ENCODE measurements around the gene ZCCHC9.

The ZCCHC9 gene

DNA sequence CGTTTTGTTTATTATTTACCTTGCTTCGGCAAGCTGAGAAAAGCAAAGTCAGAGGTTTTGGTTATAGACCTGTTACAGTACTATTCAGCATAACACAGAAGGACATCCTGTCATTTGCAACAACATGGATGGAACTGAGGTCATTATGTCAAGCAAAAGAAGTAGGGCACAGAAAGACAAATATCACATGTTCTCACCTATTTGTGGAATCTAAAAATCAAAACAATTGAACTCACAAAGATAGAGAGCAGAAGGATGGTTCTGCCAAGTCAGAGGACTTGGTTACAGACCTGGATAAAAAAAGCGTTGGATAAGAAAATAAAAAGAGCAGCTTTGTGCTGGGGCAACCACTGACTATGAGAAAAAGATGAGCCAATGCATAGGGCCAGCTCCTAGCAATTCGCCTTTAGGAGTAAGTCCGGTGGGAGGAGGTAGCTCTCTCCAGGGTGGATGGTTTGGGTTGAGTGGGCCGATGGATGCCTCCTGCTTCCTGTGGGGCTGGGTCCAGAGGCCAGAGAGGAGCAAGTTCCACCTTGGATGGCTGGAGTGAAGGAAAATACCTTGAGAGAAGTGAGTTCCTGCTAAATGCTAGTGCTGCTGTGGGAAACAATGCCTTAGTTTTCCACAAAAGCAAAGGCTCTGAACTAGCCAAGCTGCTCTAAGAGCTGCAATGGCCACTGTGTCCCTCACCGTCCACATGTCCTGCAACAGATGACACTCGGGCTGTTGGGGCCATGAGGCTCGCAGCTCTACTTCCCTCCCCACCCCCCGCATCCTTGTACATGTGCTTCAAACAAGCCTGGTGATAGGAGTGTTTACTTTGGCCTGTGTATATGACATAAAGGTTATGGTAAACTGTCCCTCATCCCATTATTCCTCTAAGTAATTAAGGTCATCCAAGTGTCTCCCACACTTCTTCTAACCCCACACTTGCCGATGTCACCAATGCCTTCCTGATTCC lies 54.2 kb downstream of the ZCCHC9 start:
- DNase-seq (ENCODE audit: low read depth in 2 of 2) = no peak

DNA sequence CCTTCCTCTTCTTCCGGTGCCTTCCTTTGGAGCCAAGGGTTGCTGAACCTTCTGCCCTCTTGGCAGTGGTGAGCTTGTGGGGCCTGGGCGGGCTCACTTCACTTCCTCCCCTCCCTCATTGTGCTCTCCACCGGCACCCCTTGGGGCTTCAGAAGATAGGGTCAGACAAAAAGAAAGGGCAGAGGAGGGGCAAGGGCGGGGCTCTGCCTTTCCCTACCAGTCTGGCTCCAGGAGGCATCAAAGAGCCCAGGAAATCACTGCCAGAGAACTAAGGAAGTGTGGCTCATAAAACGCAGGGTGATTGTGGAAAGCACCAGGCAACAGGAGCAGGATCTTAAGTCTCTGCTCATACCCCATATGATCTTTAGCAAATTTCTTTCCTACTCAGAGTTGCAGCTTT lies 57.7 kb downstream of the ZCCHC9 start:
- DNase-seq (ENCODE audit: low read depth in 2 of 2) = no peak

DNA sequence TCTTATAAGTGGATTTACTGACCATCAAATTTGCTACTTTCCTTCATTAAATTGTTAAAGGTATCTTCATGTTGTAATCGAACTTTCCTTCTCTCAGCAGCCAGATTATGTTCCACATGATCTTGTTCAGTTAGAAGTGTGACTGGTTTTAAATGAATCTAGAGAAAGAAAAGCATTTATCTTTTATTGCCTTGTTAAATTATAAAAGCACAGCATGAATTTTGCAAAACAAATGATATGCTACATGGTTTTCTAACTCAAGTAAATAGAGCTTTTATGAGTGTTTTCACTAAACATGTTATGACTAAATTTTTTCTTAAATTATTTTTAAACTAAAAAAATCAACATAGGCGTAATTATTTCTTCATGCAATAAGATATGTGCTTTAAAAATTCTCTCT lies 58.5 kb downstream of the ZCCHC9 start:
- DNase-seq (ENCODE audit: low read depth in 2 of 2) = no peak

DNA sequence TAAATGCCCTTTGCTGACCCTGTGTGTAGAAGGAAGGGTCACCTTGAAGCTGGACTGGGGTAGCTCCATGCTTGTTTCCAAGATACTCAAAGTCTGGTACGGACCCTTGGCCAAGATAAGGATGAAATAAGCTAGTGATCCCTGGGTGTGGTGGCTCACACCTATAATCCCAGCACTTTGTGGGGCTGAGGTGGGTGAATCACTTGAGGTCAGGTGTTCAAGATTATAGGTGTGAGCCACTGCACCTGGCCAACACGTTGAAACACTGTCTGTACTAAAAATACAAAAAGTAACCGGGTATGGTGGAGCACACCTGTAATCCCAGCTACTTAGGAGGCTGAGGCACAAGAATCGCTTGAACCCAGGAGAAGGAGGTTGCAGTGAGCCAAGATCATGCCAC lies 59.3 kb downstream of the ZCCHC9 start:
- DNase-seq (ENCODE audit: low read depth in 2 of 2) = no peak

DNA sequence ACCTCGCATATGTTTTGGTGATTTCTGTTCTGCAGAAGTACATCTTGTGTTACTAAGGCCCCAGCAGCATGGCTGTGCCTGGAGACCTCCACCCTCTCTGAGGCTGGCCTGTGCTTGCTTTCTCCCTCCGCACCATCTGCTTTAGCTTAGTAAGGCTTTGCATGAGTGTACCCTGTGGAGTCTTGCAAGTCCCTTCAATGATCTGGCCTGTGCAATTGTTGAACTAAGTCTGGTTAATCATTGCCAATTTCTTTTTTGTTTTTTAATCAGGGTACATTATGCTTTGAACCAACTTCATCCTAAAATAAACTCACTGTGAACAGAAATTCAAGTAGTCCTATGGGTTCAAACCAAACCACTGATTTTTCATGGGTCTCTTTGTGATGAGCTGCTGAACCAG lies 60.2 kb downstream of the ZCCHC9 start:
- DNase-seq (ENCODE audit: low read depth in 2 of 2) = no peak
